Inferior parietal cortex (tissue), 1 donor: ENCODE measurements around the gene PILRB.
"Not testable (repeated sequence)": the region's sequence is repeated elsewhere in the genome, so short reads cannot be mapped to it uniquely, and the experiment has no call there.

Experiments
- DNase-seq: peaks from one replicate; pipeline ENCODE4 v3.0.0-alpha.2; 2016; ENCODE audit errors: extremely low spot score

PILRB gene

GRCh38 chr7:100356416-100357068 is 1.4 kb upstream of the PILRB start:
- no peak for DNase-seq

DNA sequence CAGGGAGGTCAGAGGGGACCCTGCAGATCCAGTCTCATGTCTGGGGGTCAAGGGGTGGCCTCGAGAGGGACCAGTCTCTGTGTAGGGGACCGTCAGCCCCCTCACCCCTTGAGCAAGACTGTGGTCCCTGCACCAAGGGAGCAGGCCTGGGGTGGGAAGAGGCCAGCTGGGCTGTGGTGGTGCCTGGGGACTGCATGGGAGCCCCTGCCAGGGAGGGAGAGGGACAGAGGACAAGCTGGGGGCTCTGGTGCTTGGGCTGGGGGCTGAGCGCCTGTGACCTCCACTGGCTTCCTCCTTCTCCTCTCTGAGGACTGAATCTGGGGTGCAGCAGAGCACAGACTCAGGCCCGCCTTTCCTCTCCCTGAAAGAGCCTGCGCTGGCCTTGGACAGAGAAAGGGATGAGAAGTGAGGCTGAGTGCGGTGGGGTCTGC is 771 bp upstream of the PILRB start:
- DNase-seq: no peak

- no peak for DNase-seq
Observed at GRCh38 chr7:100358857-100359212, 918 bp downstream of the PILRB start.

DNA sequence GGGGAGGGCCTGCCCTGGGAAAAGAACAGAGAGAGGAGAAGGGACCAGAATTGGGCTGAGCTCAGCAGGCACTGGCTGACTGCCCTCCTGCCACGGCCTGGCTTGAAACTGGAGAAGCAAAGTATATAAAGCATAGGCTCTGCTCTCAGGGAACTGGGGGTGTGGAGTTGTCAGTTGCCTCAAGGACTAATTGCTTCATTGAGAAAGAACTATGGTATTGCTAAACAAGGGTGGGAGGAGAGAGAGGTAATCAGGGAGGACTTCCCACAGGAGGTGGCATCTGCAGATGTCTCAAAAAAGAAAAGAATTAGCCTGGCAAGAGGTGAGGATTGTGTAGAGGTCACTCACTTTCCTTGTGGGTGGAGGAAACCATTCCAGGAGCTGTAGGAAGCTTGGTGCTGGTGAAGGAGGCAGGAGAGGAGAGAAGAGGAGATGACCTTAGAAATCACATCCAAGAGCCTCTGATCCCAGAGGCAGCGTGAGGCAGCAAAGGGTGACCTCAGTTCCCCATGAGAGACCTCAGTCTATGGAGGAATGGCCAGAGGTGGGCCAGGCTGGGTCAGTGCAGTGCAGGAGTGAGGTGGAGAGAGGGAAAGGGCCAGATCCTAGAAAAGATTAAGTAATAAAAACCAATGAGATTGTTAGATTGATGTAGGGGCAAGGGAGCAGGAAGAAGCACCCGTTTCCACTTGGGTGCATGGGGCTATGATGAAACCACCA is 2.4 kb downstream of the PILRB start:
- DNase-seq: no peak

GRCh38 chr7:100363098-100363497 is 5.2 kb downstream of the PILRB start:
- no peak for DNase-seq

DNA sequence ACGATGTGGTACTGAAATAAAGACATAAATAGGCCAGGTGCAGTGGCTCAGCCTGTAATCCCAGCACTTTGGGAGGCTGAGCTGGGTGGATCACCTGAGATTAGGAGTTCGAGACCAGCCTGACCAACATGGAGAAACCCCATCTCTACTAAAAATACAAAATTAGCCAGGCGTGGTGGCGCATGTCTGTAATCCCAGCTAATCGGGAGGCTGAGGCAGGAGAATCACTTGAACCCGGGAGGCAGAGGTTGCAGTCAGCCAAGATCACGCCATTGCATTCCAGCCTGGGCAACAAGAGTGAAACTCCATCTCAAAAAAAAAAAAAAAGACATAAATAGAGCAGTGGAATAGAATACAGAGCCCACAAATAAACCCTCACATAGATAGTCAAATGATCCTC is 5.9 kb downstream of the PILRB start:
- not testable (repeated sequence) for DNase-seq

DNA sequence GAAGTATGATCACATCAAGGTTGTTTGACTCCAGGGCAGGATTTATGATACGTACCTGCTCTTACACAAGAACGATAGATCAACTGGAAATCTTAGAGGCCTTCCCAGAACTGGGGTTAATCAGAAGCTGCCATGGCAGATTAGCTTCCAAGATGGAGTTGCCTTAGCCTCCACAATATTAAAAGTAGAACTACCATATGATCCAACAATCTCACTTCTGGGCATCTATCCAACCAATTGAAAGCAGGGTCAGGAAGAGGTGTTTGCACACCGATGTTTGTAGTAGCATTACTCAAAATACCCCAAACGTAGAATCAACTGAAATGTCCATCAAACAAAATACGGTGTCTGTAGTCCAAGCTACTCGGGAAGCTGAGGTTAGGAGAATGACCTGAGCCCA is 6.6 kb downstream of the PILRB start:
- DNase-seq: no peak

GRCh38 chr7:100365998-100366367 is 8.1 kb downstream of the PILRB start:
- DNase-seq: not testable (repeated sequence)

DNA sequence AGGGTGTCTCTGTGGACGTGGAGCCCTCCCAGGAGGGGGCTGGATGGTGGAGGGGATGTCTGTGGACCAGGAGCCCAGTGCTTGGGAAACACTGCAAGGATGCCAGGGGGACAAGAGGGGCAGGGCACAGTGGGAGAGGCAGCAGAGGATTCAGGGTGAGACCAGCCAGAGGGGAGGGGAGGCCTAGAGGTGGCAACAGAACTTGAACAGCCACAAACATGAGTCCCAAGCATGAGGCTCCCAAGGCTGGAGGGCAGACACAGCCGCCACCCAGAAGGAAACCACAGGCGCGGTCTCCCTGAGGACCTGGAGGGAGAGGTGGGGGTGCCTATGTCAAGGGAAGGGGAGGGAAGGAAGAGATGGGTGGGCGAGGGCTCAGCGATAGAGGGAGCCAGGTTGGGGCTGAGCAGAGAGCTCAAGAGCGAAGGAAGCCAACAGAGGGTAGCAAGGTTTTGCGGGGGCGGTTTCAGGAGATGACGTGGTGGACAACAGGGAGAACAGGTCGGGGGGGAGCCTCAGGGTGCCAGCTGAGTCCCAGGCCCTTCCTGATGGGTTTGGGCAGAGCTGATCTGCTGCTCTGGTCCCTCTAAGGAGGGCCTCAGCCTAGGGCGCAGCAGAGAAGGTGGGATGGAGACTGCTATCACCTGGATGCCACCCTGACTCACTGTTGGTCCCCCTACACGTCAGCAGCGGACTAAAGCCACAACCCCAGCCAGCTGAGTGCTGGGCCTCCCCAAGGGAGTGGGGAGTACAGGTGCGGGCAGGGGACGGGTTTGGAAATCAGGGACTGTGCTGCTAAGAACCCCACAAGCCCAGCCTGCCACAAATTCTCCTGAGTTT is 8.7 kb downstream of the PILRB start:
- DNase-seq: no peak

DNA sequence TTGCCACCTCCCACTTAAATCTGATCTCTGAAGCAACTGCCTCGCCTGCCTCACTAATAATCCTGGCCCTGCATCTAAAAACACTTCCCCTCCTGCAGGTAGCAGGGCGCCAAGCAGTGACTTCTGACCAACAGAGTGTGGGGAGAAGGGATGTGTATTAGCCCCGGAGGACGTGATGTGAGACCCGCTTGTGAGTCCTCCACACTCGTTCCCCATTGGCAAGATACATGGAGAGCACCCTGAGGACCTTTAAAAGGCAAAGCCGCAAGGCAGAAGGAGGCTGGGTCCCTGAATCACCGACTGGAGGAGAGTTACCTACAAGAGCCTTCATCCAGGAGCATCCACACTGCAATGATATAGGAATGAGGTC is 9.3 kb downstream of the PILRB start:
- no peak for DNase-seq

GRCh38 chr7:100367676-100368613 is 10.0 kb downstream of the PILRB start:
- no peak for DNase-seq

- DNase-seq: peak; percentile 27
Observed at GRCh38 chr7:100369105-100369504, 11.2 kb downstream of the PILRB start.

DNA sequence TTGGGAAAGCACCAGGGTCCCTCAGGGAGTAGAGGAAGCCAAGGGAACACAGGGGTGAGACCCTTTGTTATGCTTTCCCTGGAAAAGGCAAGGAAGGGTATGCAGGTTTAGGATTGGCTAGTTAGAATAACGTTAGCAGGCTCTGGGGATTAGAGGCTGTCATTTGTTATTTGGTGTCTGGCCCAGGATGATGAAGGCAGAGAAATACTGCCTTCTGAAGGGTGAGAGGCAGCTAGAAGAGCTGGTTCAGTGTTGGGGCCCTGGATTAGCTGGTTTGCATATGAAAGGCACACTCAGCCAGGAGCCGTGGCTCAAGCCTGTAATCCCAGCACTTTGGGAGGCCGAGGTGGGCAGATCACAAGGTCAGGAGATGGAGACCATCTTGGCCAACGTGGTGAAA is 12.4 kb downstream of the PILRB start:
- DNase-seq: no peak

DNA sequence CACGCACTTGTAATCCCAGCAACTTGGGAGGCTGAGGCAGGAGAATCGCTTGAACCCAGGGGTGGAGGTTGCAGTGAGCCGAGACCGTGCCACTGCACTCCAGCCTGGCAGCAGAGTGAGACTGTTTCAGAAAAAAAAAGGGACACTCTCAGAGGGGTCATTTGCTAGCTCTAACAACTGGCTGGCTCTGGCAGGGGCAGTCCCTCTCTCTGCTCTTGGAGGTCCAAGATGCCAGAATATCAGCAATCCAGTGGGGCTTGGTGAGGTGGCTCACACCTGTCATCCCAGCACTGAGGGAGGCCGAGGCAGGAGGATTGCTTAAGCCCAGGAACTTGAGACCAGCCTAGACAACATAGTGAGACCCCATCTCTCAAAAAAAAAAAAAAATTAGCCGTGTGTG is 12.8 kb downstream of the PILRB start:
- DNase-seq: no peak

- no peak for DNase-seq
Observed at GRCh38 chr7:100371561-100372171, 13.7 kb downstream of the PILRB start.

DNA sequence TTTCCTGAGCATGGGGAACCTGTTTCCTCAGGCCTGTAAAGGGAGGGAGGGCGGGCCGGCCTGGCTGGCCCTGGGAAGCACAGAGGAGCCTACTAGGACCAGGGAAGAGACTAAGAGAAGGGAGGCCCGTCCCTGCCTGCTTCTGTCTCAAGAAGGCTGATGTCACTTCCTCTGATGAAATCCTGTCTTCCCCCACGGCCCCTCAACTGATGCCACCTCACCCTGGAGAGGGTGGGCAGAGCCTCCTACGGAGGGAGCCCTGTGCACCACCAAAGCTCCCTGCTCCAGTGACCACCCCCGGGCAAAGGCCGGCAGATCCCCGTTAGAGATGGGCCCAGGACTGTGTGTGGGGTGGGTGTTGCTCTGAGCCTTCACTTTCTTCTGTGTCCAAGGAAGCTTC is 14.3 kb downstream of the PILRB start:
- DNase-seq: no peak

DNA sequence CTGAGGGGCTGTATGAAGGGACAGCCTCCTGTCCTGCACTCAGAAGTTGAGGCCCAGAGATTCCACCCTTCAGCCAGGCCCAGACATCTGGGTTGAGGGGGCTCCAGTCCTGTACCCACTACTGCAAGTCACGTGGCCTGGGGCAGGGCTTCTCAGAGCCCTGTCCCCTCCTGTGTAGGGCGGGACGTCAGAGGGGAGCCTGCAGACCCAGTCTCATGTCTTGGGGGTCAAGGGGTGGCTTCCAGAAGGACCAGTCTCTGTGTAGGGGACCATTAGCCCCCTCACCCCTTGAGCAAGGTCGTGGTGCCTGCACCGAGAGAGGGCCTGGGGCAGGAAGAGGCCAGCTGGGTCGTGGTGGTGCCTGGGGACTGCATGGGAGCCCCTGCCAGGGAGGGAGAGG is 14.8 kb downstream of the PILRB start:
- DNase-seq: no peak

GRCh38 chr7:100373261-100373831 is 15.4 kb downstream of the PILRB start, which contains the start of gene PILRA:
Gene PILRA (plus strand): TSS chr7:100373487. CDS start chr7:100373657, 170 bp downstream.
- DNase-seq: no peak

DNA sequence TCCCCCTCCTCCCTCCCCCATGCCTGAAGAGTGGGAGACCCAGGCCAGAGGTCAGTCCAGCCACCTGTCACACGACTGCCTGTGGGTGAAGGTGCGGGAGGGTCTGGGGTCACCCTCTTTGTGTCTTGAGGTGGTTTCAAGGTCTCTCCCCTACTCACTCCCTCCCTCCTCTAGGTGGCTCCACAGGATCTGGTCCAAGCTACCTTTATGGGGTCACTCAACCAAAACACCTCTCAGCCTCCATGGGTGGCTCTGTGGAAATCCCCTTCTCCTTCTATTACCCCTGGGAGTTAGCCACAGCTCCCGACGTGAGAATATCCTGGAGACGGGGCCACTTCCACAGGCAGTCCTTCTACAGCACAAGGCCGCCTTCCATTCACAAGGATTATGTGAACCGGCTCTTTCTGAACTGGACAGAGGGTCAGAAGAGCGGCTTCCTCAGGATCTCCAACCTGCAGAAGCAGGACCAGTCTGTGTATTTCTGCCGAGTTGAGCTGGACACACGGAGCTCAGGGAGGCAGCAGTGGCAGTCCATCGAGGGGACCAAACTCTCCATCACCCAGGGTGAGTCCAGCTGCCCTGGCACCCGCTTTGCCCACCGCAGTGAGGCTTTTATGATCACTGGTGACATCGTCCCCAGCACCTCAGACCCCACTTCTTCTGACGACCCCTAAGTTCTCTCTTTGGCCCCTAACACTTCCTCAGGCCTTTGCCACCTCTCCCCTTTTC is 16.1 kb downstream of the PILRB start:
- DNase-seq: not testable (repeated sequence)

DNA sequence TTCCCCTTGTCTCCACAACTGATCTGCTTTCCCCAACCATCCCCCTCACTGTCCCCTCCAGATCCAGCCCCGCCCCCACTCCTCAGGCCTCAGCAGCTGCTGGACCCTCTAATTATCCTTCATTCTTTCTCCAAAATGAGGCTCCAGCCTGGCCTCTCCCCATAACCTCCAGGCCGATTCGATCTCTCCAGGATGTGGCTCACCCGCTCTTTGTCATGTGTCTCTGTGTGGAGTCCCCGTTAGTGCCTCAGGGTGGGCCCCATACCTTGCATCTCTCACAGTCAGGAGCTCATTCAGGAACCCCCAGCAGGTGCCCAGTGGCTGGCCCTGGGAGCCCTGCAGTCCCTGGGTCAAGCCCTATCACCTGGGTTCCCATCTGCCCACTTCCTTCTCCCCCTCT is 16.7 kb downstream of the PILRB start:
- no peak for DNase-seq
